ENCODE measurements around the gene UBE2M. TPM values are rescaled to one million over a fixed set of nuclear protein-coding genes. Genes with fewer than 3 reads are reported as not detected.

Gene UBE2M
- total RNA-seq, 1 experiment from 2014 or later, result 158 TPM

DNA sequence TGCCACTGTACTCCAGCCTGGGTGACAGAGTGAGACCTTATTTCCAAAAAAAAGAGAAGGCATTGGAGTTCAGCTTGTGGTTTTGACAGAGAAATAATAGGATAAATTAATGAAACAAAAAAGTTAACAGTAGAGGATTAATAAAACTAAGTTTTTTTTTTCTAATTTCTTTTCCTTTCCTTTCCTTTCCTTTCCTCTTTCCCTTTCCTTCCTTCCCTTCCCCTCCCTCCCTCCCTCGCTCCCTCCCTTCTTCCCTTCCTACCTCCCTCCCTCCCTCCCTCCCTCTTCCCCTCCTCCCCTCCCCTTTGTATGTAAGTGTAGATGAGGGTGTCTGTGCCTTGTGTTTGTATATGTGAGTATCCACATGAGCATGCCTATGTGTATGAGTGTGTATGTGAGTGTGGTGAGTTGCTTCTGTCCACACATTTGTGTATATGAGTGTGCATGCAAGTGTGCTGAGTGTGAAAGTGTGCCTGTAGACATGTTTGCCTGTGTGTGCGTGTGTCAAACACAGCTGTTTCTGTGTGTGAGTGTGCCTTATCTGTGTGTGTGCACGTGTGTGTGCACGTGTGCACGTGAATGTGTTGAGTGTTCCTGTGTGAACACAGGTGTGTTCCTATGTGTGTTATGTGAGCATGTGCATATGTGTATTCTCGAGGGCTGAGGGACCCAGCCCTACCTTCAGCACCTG lies 27.2 kb upstream of the UBE2M start:
- CTCF ChIA-PET, result no interaction called here
- POLR2A ChIA-PET, result interaction anchor here (1.2 to 1.8 kb wide), 2 partner anchors 10 to 42 kb away, joined by 4 to 5 read pairs; partner anchors contain the start of gene TRIM28
- Mint-ChIP-seq H3K36me3 (ENCODE audit: insufficient read depth, unreplicated experiment) (peaks cover 31% of the 10 kb centered on the region), H3K4me3 (ENCODE audit: unreplicated experiment) (no peak overlapping the region), H3K27me3 (ENCODE audit: insufficient read depth, unreplicated experiment) (no peaks in the 10 kb centered on the region), H3K4me1 (ENCODE audit: insufficient read depth, unreplicated experiment) (peaks cover 5% of the 10 kb centered on the region), H3K27ac (ENCODE audit: low read depth, unreplicated experiment) (no peak overlapping the region), H3K9me3 (ENCODE audit: unreplicated experiment) (no peaks in the 10 kb centered on the region)
- DNase-seq (ENCODE audit: unreplicated experiment), result no peak
- BruUV-seq (replicated peaks), result no TSS peak
- TF ChIP-seq, protein P1, sequence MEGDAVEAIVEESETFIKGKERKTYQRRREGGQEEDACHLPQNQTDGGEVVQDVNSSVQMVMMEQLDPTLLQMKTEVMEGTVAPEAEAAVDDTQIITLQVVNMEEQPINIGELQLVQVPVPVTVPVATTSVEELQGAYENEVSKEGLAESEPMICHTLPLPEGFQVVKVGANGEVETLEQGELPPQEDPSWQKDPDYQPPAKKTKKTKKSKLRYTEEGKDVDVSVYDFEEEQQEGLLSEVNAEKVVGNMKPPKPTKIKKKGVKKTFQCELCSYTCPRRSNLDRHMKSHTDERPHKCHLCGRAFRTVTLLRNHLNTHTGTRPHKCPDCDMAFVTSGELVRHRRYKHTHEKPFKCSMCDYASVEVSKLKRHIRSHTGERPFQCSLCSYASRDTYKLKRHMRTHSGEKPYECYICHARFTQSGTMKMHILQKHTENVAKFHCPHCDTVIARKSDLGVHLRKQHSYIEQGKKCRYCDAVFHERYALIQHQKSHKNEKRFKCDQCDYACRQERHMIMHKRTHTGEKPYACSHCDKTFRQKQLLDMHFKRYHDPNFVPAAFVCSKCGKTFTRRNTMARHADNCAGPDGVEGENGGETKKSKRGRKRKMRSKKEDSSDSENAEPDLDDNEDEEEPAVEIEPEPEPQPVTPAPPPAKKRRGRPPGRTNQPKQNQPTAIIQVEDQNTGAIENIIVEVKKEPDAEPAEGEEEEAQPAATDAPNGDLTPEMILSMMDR (IDR thresholded peaks at IDR 0.05; ENCODE audit: unreplicated experiment), result no peak
- intact Hi-C loops (cut with micrococcal nuclease), result no loop called here

GRCh38 chr19:58584498-58585441 lies 26.4 kb upstream of the UBE2M start:
- DNase-seq (ENCODE audit: unreplicated experiment), result no peak
- no TSS peak for BruUV-seq (replicated peaks)
- Mint-ChIP-seq H3K27ac (ENCODE audit: low read depth, unreplicated experiment) (no peak overlapping the region), H3K9me3 (ENCODE audit: unreplicated experiment) (no peaks in the 10 kb centered on the region), H3K27me3 (ENCODE audit: insufficient read depth, unreplicated experiment) (no peaks in the 10 kb centered on the region), H3K4me1 (ENCODE audit: insufficient read depth, unreplicated experiment) (peaks cover 8% of the 10 kb centered on the region), H3K4me3 (ENCODE audit: unreplicated experiment) (no peak overlapping the region), H3K36me3 (ENCODE audit: insufficient read depth, unreplicated experiment) (peaks cover 31% of the 10 kb centered on the region)
- ChIA-PET POLR2A (interaction anchor here (1.2 to 1.8 kb wide), 3 partner anchors 9 to 41 kb away, joined by 4 to 6 read pairs (median 5); partner anchors contain the start of gene TRIM28), CTCF (no interaction called here)
- intact Hi-C loops (cut with micrococcal nuclease), result no loop called here
- TF ChIP-seq, protein P1 (IDR thresholded peaks at IDR 0.05; ENCODE audit: unreplicated experiment), result no peak

GRCh38 chr19:58582985-58583384 lies 24.6 kb upstream of the UBE2M start:
- Mint-ChIP-seq H3K4me1 (ENCODE audit: insufficient read depth, unreplicated experiment) (peaks cover 15% of the 10 kb centered on the region), H3K4me3 (ENCODE audit: unreplicated experiment) (no peak overlapping the region), H3K9me3 (ENCODE audit: unreplicated experiment) (no peaks in the 10 kb centered on the region), H3K27ac (ENCODE audit: low read depth, unreplicated experiment) (no peak overlapping the region), H3K27me3 (ENCODE audit: insufficient read depth, unreplicated experiment) (no peaks in the 10 kb centered on the region), H3K36me3 (ENCODE audit: insufficient read depth, unreplicated experiment) (peaks cover 45% of the 10 kb centered on the region)
- intact Hi-C loops (cut with micrococcal nuclease), result no loop called here
- TF ChIP-seq, protein P1 (IDR thresholded peaks at IDR 0.05; ENCODE audit: unreplicated experiment), result no peak
- no TSS peak for BruUV-seq (replicated peaks)
- ChIA-PET POLR2A (no interaction called here), CTCF (no interaction called here)
- DNase-seq (ENCODE audit: unreplicated experiment), result no peak
